ENCODE measurements around the gene ZBTB39. TPM values are rescaled to one million over a fixed set of nuclear protein-coding genes. Genes with fewer than 3 reads are reported as not detected.
"Not testable (repeated sequence)": the region's sequence is repeated elsewhere in the genome, so short reads cannot be mapped to it uniquely, and the experiment has no call there.

The ZBTB39 gene
- total and polyA plus RNA-seq, 10 donors = 1.7 to 15.7 (median 10.8) TPM

DNA sequence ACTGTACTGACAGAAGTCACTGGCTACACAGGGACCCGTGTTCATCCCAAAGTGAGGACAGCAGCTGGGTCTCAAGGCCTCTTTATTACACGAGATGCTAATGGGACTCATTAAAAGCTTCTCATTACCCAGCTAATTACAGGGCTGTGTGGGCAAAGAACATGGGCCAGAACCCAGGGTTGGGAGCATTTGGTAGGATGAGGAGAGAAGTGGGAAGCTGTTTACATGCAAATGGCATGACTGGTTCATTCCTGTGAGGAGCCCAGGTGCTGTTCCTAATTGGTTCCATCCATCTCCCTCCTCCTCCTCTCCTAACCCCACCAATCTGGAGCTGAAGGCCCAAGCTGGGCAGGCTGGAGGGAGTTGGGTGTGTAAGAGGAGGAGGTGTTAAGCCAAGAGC lies 18.9 kb upstream of the ZBTB39 start:
- Histone ChIP-seq H3K27me3 (replicated peaks in 1 of 7) (no peaks in the 10 kb centered on the region), H3K9me3 (no peaks in the 10 kb centered on the region), H3K4me3 (no peak overlapping the region), H3K27ac (no peak overlapping the region), H3K4me1 (peaks cover 0 to 10% (median 0%) of the 10 kb centered on the region in 6 donors), H3K36me3 (no peaks in the 10 kb centered on the region)
- DNase-seq = no peak
- WGBS, 5 donors = 84 to 94% (median 88%) methylated on average over 2 of the region's 2 CpGs
- intact Hi-C loops (cut with DNase I; ENCODE audit: low total_unique reads) = no loop called here
- TF ChIP-seq POLR2AphosphoS5 (IDR thresholded peaks at IDR 0.05) = no peak
- TF ChIP-seq POLR2A (IDR thresholded peaks at IDR 0.05) = no peak
- TF ChIP-seq, protein P1, sequence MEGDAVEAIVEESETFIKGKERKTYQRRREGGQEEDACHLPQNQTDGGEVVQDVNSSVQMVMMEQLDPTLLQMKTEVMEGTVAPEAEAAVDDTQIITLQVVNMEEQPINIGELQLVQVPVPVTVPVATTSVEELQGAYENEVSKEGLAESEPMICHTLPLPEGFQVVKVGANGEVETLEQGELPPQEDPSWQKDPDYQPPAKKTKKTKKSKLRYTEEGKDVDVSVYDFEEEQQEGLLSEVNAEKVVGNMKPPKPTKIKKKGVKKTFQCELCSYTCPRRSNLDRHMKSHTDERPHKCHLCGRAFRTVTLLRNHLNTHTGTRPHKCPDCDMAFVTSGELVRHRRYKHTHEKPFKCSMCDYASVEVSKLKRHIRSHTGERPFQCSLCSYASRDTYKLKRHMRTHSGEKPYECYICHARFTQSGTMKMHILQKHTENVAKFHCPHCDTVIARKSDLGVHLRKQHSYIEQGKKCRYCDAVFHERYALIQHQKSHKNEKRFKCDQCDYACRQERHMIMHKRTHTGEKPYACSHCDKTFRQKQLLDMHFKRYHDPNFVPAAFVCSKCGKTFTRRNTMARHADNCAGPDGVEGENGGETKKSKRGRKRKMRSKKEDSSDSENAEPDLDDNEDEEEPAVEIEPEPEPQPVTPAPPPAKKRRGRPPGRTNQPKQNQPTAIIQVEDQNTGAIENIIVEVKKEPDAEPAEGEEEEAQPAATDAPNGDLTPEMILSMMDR (IDR thresholded peaks at IDR 0.05 in 8 of 11, conservative IDR thresholded peaks at IDR 0.05 in 3 of 11) = no peak

DNA sequence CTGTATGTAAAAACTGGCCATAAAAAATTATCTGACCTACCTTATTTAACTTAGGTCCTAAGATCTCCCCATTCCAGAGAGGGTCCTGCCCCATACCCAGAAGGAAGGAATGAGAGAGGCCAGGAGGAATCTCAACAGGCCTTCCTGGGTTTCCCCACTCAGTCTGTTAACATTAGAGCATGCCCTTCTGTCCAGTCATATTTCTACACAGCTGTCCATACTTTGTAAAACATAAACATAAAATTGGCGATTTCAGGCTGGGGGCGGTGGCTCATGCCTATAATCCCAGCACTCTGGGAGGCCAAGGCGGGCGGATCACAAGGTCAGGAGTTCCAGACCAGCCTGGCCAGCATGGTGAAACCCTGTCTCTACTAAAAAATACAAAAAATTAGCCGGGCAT lies 16.0 kb upstream of the ZBTB39 start:
- H3K27me3 ChIP-seq (replicated peaks in 1 of 7); H3K27ac ChIP-seq; H3K9me3 ChIP-seq; H3K4me1 ChIP-seq; H3K36me3 ChIP-seq; DNase-seq; H3K4me3 ChIP-seq; intact Hi-C loops (cut with DNase I; ENCODE audit: low total_unique reads): not testable (repeated sequence)
- 93 to 98% (median 94%) methylated on average over 5 of the region's 5 CpGs for WGBS, 5 donors

DNA sequence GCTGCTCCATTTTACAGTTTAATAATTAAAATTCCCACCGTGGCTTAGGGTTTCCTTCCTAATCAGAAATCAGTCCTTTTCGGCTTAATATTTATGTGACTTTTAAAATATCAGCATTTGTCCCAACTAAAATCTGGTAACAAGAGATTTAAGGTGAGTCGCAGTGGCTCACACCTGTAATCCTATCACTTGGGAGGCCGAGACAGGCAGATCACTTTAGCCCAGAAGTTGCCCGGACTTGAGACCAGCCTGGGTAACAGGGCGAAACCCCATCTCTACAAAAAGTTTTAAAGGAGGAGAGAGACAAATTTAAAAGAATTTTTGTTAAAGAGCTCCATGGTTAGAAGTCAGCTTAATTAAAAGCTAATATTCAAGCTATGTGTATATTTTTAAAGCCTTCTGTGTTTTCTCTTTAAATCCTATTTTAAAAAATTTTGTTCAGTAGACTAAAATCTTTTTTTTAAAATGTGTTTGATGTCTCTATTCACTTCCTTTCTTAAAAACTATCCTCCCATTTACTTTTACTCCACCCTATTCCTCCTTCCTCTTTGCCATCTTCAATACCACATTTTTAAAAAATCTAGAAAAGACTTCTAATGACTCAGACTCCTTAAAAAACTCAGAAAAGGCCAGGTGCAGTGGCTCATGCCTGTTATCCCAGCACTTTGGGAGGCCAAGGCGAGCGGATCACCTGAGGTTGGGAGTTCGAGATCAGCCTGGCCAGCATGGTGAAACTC lies 13.8 kb upstream of the ZBTB39 start:
- WGBS, 5 donors = 90 to 94% (median 91%) methylated on average over 9 of the region's 9 CpGs
- DNase-seq = no peak
- TF ChIP-seq POLR2AphosphoS5 (IDR thresholded peaks at IDR 0.05) = no peak
- TF ChIP-seq POLR2A (IDR thresholded peaks at IDR 0.05) = no peak
- TF ChIP-seq, protein P1 (IDR thresholded peaks at IDR 0.05 in 8 of 11, conservative IDR thresholded peaks at IDR 0.05 in 3 of 11) = no peak
- H3K27ac ChIP-seq = no peak overlapping the region
- no peak overlapping the region for H3K4me3 ChIP-seq
- intact Hi-C loops (cut with DNase I; ENCODE audit: low total_unique reads) = loop anchor here (5.0 kb wide), 1 partner anchor 37 kb away; no protein-coding TSS in a partner anchor
- peaks cover 0 to 8% (median 0%) of the 10 kb centered on the region in 6 donors for H3K4me1 ChIP-seq
- no peaks in the 10 kb centered on the region for H3K9me3 ChIP-seq
- H3K27me3 ChIP-seq (replicated peaks in 1 of 7) = peaks cover 0 to 13% (median 0%) of the 10 kb centered on the region in 7 donors
- H3K36me3 ChIP-seq = no peaks in the 10 kb centered on the region

DNA sequence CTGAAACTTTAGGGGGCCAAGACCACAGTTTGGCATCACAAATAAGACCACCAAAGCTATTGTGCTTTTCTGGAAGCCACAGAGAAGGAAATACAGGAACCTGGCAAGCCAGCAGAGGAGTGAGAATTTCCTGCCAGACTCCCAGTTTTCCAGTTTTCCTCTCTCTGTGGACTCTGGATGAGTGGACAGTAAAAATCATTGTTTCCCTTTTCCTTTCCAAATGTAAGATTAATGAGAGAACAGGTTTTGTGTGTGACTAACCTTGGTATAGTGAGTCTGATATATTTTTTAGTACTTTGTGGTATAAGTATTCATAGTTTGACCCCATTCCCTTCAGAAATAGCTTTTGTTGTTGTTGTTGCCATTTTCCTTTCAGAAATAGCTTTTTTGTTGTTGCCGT lies 12.6 kb upstream of the ZBTB39 start:
- H3K4me1 ChIP-seq = peaks cover 0 to 8% (median 0%) of the 10 kb centered on the region in 6 donors
- H3K4me3 ChIP-seq = no peak overlapping the region
- H3K36me3 ChIP-seq = no peaks in the 10 kb centered on the region
- WGBS, 5 donors = 62 to 91% (median 70%) methylated on average over 1 of the region's 1 CpG
- no peak for TF ChIP-seq POLR2A (IDR thresholded peaks at IDR 0.05)
- TF ChIP-seq, protein P1 (IDR thresholded peaks at IDR 0.05 in 8 of 11, conservative IDR thresholded peaks at IDR 0.05 in 3 of 11) = no peak
- no peak for TF ChIP-seq POLR2AphosphoS5 (IDR thresholded peaks at IDR 0.05)
- peak overlapping the region in 3 of 8 donors; percentile 14 to 43 (median 30) for H3K27ac ChIP-seq
- H3K27me3 ChIP-seq (replicated peaks in 1 of 7) = peaks cover 0 to 13% (median 0%) of the 10 kb centered on the region in 7 donors
- intact Hi-C loops (cut with DNase I; ENCODE audit: low total_unique reads) = loop anchor here (5.0 kb wide), 1 partner anchor 38 kb away; no protein-coding TSS in a partner anchor
- no peaks in the 10 kb centered on the region for H3K9me3 ChIP-seq
- DNase-seq = no peak

DNA sequence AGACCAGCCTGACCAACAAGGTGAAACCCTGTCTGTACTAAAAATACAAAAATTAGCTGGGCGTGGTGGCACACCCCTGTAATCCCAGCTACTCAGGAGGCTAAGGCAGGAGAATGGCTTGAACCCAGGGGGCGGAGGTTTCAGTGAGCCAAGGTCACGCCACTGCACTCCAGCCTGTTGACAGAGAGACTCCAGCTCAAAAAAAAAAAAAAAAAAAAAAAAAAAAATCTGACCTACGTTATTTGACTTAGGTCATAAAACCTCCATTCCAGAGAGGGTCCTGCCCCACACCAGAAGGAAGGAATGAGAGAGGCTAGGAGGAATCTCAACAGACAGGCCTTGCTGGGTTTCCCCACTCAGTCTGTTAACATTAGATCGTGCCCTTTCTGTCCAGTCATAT lies 12.0 kb upstream of the ZBTB39 start:
- H3K36me3 ChIP-seq, DNase-seq, H3K4me3 ChIP-seq, H3K9me3 ChIP-seq, H3K4me1 ChIP-seq: not testable (repeated sequence)
- intact Hi-C loops (cut with DNase I; ENCODE audit: low total_unique reads) = loop anchor here (5.0 kb wide), 1 partner anchor 39 kb away; no protein-coding TSS in a partner anchor
- peaks cover 0 to 13% (median 0%) of the 10 kb centered on the region in 7 donors for H3K27me3 ChIP-seq (replicated peaks in 1 of 7)
- 75 to 83% (median 81%) methylated on average over 5 of the region's 5 CpGs for WGBS, 5 donors
- peak overlapping the region in 3 of 8 donors; percentile 14 to 43 (median 30) for H3K27ac ChIP-seq

All from spleen (tissue), 11 donors.